OCI-M2 (cell line): Measurements from ENCODE around the gene MSI2.

ENCODE experiments used
- DNase-seq: peaks from one replicate; lab custom pipeline; 2025; ENCODE audit not compliant: unreplicated experiment; lab: John Stamatoyannopoulos, UW

MSI2 gene

DNA sequence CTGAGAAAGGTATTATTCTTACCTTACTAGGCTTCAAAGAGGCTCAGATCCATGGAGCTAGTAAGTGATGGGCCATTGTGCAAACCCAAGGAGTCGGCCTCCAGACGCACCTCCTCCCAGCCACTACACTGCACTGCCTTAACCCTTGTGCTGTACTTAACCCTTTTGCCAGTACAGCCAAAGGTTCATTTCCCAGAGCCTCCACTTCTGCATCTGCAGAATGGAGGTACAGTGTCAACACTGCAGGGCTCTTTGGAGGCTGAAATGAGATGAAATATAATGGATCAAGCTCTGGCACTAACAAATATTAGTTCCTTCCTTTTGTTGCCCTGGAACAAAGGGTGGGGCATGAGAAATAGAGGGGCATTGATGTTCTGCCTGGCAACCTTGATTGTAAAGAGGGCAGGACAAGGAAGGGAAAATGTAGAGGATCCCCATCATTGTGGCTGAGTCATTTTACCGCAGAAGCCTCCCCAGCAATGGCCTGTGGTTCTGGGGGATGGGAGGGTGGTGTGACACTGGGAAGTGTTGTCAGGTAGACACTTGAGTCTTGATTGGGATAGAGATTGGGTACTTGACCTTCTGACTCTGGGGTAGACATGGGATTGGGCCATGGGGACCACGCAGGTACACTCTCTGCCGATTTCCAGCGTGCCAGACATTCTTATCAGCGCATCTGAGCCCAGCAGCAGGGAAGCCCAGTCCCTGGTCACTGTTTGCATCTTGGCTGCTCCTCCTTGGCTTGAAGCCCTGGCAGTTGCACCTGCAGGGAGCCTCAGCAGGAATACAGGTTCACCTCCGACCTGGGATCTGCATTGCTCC lies 84.0 kb downstream of the MSI2 start:
- no peak for DNase-seq

DNA sequence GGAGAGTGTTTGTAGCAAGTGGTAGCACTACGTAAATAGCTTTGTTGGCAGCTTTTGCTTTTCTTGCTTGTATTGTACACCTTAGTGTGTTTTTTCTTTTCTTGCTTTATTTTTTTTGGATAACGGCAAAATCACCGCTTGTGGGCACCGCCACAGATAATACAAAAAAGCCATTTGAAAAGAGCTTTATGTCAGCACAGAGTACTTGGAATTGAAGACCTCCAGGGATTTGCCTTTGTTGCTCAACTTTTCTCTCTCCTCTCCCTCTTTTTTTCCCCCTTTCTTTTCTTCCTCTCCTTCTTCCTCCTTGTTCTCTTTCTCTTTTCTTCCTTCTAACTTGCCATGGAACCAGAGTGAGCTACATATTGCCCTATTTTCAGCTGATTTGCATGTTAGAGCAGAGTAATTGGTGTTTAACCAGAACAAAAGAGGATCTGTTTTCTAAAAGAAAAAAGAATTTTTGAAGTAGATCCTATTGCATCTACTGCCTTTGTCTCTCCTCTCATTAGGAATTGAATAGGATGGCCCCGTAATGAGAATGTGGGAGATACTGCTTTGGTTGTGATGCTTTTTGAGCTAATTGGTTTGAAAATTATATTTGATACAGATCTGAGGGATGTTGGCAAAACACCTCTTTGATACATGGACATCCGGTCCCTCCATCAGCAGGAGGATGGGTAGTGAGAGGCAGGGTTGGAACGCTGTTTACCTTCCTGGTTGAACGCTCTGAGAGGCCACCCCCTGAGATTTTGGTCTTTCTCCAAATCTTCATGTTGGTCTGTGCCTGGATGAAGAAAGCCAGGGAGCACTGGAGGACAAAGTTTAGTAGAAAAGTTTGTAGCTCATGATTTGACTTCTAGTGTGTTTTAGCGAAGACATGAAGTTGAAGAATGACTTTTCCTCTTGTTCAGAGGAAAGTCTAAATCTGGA lies 85.6 kb downstream of the MSI2 start:
- DNase-seq = no peak

DNA sequence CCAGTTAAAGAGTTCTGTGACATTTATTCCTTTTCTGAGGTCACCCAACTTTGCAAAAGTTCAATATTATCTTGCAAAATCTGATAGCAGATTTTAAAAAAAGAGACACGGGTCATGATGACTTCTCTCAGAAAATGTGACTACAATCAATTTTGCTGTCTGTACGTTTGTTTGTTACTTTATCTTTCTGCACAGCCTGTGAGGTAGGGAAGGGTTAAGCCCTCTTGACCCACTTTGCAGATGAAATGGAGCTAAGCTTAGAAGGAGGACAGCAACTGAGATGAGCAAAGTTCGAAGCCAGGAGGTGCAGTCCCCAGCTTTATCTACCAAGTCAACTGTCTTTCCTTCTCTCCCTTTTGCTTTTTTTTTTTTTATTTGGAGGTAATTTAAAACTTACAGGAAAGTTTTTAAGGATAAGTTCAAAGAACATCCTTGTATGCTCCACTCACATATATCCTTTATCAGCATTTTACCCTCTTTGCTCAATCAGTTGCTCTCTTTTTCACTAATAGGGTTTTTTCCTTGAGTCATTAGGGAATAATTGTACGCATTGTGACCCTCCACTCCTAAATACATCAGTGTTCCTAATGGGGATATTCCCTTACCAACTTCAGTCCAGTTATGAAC lies 86.8 kb downstream of the MSI2 start:
- DNase-seq = no peak

DNA sequence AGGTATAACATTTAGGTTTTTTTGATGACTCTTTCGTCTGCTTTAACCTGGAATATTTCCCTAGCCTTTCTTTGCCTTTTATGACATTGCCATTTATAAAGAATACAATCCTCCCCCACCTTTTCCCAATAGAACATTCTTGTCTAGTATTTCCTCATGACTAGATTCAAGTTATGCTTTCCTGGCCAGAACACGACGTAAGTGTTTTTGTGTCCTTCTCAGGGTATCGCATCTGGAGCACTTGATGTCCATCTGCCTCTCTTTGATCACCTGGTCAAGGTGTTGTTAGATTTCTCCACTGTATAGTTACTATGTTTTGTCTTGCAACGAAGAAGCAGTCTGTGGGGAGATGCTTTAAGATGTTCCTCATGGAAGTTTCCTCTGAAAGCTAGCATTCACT lies 87.4 kb downstream of the MSI2 start:
- no peak for DNase-seq

DNA sequence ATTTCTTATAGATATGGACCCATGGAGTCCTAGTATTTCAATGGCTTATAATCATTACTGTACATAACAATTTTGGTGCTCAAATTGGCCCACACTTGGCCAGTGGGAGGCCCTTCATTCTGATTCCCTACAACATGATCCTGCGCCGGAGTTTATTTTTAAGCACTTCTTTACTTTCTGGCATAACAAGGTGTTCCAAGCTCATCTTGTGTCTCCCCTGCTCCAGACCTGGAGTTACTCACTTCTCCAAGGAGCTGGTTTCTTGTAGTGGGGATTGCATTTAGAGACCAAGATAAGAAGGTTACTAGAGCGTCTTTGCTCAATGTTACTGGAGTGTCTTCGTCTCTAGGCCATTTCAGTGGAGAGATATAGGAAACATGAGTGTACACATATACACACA lies 87.9 kb downstream of the MSI2 start:
- no peak for DNase-seq

DNA sequence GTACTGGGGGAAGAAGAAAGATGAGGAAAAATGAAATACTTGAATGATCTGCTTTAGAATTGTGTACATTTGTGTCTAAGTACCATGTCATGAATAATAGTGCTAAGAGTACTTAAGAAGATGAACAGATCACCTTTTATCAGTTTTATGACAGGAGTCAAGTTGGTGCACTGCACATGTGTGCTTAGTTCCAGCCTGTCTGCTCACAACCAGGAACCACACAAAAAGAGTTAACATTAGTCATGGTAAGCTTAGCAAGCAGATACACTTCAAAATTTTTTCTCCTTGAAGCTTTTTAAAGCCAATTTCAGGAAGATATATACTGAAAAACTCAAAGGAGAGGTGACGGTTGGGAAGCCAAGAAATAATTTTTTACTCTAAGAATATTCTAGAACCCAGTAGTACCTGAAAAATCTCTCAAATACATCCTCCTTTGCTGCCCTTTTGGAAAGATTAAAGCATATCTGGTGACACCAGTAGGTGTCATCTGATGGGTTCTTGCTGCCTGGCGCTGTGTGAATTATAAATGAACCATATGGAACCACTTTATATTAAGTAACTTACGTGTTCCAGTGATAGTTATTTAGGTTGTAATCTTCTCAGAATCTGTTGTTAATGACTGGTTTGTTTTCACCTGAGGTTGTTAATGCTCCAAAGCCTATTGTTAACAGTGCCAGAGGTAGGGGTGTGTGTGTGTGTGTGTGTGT lies 93.4 kb downstream of the MSI2 start:
- DNase-seq = no peak

DNA sequence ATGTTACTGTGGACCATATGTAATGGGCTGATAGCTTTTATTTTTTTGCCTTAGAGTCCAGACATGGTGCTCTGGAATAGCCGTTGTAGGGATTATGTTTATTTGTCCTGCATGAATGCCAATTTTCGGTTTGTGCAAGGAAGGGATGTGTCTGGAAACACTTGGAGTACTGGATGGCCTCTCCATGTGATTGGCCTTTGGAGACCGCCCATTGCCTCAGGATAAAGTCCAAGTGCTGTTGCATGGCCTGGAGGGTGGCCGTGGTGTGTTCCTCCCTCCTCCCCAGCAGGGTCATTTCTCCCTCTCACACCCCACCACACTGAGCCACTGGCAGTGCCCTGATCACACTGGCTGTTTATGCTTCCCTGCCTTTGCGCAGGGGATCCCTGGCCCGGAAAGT lies 93.9 kb downstream of the MSI2 start:
- DNase-seq = no peak

DNA sequence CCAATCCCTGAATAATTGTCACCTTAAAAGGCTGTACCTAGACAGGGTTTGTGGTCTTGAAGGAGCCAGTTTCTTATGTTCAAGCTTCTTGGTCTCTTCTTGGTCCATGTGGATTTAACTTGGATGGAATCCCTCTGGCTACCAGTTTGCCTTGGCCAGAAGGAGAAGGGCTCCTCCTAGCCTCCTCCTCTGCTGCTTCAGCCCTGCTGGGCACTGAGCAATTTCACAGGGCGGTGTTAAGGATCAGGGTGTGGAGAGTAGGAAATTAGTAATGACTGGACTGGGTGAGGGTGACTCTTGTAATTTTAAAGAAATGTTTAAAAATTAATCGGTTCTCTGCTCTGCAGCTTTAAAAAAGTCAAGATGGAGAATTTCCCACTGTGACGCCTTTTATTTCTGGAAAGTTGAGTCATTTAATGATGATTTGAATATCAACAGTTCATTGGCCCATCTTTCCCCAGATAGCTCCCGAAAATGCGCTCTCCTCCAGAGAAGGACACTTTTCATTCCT lies 96.4 kb downstream of the MSI2 start:
- no peak for DNase-seq

DNA sequence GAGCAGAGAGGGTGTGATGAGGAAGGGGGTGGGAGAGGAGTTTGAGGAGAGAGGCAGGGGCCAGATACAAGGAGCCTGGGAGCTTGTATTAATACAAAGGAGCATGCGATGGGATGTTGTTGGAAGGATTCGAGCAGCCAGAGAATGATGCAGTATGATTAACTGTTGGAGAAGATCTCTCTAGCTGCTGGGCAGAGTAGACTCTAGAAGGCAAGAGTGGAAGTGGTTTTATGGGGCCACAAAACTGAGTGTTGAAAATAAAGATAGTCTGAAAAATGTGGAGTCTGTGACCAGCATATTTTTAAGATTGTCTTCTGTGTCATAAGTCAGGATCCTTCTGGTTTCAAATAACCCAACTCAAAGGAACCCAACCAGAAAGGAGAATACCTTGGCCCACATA lies 98.3 kb downstream of the MSI2 start:
- no peak for DNase-seq

DNA sequence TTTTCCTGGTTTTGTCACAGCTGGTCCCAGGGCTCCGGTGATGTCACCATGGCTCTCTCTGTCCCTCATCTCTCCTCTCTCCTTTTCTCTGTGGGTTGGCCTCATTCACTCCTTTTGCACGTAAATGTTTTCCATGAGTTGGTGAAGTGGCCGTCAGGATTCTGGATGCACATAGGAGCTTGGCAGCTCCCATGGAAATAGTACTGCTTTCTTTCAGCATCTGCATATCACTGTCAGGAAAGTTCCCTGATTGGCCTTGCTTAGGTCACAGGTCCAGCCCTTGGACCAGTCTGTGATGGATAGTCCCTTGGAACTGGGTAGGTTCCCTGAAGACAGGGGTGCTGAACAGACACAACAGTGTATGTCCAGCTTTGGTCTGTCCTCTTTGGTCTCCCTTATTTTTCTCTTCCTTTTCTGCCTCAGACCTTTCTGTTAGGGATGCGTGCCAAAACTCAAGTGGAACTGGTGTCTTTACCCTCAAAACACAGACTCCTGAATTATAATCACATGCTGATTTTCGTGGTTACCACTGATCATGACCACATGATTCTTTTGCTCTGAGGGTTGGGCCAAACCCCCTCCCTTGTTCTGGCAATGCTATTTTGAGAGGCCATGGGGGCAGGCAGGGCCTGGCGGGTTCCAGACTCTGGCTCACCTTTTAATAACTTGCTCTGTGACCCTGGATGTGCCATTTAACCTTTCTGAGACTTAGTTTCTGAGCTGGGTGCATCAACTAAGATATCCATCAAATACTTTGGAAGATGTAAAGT lies 99.0 kb downstream of the MSI2 start:
- DNase-seq = no peak

DNA sequence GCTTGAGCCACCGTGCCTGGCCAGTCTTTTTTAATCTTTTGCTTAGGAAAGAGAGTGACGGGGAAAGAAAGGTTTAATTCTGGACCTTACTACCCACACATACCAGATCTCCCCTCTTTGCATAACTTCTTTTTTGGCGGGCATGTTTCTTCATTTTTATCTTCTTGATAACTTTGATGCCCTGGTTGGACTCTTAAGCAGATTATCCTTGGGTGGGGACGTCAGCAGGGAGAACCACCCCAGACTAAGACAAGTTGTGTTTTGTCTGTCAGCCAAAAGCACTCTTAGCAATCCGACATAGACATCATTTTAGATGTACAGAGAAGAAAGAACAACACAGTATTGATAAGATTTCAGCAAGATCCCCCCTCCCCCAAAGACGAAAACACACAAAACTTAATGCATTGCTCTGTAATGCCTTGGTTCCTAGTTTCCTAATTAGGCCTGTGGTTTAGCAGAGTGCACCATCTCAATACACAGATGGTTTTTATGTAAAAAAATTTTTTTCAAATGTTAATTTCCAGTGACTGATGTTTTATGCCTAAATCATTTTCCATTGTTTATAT lies 99.9 kb downstream of the MSI2 start:
- no peak for DNase-seq

DNA sequence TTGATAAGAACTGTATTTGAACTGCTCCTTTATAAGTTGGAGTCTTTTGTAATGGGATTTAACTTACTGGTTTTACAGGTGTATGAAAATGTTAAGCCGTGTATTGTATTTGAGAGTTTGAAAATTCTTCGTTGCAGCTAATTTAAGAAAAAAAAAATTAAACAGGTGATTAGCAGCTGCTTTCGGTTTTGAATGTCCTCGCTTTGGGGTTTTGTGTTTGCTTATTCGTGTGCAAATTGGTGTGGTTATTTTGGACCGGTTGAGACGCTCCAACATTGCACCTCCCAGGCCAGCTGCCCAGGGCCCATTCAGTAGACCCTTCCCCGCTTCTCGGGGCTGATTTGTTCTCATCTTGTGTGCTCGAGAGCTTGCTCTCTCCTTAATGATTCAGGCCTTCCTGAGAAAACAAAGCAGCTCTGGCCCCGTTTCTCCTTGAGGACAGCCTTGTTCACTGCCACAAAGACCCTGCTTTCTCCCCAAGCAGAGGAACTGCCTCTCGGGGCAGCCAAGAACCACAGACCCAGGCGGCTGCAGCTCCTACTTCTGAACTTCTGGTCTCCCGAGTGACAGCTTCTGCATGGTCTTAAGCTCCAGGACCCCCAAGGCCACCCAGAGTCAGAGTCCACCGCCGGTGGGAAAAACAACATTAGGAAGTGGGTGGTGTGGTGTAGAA lies 100.5 kb downstream of the MSI2 start:
- no peak for DNase-seq

DNA sequence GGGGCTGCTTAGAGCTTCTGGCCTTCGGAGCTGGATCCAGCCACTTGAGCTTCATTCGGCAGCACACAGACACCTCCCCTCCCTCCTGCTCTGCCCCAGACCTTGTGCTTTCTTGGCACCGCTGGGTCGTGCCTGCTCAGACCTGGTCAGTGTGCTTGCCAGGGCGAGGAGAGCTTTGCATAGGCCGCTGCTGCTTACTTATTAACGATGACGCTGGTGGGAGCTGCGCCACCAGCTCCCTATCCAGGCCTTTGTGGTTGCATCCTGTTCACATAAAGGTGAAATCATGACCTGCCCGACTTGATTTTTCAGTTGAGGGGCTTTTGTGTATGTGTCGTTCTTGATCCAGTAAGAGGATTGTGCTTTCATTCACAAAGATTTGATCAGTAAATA lies 101.1 kb downstream of the MSI2 start:
- no peak for DNase-seq

DNA sequence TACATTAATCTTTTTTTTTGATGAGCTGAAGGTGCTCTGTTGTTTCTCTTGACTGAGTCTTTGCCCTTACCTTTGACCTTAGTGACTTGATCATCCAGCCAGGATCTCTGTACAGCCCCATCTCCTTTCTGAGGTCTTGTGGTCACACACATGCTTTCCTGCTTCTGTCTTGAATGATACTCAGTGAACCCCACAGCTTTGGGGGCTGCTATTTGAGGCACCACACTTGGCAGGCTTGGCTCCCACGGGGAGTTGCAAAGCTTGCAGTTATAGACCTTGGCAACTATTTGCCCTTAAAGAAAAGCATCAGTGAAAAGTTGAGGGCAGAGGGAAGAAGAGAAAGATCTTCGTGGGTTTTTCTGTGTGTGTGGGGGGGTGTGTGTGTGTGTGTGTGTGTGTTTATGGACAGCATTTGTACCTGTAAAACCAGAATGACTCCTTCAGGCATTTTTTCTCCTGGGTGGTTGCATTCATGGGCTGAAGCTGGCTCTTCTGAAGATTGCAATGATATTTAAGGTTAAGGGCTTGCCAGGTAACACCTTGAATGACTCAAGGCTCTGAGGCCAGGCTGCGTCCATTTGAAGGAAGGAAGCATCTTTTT lies 101.6 kb downstream of the MSI2 start:
- DNase-seq = no peak

DNA sequence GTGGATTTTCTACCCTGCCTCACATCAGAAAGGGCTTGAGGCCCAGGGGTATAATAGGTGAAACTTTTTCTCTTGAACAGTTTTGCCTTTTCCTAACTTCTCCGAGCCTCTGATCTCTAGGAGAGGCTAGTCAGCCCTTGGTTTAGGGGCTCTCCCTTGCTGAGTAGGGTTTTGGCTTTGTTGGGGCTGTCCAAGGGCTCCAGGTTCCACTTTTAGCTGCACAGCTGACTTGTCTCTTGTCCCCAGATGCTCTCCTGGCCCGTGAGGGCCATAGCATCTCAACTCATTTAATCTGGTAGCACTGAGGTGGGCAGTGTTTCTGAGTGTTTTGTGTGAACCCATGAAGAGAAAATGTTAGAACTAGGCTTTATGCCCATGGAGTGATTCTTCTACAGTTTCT lies 103.9 kb downstream of the MSI2 start:
- no peak for DNase-seq

DNA sequence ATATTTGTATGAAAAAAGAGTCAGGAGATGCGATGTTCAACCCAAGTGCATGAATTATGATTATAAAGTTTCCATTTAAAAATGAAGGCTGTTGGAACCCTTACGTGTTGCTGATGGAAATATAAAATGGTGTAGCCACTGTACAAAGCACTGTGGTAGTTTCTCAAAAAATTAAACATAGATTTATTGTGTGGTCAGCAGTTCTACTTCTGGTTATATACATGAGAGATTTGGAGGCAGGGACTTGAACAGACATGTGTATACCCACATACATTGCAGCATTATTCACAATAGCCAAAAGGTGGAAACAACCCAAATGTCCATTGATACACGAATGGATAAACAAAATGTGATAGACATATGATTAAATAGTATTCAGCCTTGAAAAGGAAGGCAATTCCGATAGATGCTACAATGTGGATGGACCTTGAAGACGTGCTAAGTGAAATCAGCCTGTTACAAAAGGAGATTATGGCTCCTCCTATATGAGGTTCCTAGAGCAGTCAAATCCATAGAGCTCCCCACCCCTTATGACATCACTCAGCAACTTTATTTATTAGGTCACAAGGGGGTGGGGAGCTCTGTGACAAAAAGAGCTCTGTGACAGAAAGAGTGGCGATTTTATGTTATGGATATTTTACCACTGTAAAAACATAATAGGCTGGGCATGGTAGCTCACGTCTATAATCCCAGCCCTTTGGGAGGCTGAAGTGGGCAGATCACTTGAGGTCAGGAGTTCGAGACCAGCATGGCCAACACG lies 106.7 kb downstream of the MSI2 start:
- no peak for DNase-seq

DNA sequence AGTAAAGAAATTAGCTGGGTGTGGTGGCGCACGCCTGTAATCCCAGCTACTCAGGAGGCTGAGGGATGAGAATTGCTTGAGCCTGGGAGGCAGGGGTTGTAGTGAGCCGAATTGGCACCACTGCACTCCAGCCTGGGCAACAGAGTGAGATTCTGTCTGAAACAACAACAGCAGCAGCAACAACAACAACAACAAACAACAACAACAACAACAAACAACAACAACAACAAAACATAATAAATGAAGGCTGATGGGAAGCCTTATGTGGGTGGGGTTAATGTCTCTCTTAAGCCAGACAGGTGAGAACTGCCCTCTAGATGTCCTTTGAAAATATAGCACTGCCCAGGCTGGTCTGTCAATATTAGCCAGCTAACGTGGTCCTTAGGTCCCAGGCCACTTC lies 107.3 kb downstream of the MSI2 start:
- no peak for DNase-seq

DNA sequence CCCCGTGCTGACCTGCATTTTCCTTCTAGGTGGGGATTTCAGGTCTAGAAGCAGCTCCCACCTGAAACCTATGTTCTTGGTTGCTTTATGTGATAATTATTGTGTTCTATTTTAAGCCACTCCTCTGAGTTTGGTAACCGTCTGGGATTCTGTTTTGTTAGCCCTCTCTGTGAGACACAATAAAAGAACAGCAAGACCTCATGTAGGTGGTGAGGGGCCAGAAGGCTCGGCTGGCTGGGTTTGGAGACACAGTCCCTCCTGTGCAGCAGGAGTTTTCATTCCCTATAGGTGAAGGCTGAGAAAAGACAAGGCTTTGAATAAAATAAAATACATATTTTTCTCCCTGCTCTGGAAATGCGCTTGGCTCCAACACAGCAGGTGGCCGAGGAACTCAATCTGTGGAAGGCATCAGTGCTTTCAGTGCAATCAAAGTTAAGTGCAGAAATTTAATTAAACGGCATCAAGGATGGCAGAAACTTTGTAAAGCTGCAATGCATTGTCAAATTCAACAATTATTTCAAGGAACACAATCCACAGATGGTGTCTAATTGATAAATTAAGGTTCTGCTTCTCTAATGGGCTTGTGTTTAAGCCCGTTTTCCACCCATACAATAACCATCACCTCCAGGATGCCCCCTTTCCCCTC lies 107.8 kb downstream of the MSI2 start:
- DNase-seq = no peak
